ENCODE results near the gene CBL. TPM values are rescaled to one million over a fixed set of nuclear protein-coding genes. Genes with fewer than 3 reads are reported as not detected.

The CBL gene
- total RNA-seq, 2 experiments from 2014 or later, result 19.2 to 59.1 TPM

- peaks cover 12% of the 10 kb centered on the region for H3K4me1 ChIP-seq (ENCODE audit: insufficient read depth, low read length, poor library complexity, severe bottlenecking)
- ChIA-PET CTCF (ENCODE audit: unreplicated experiment) (no interaction called here), POLR2A (no interaction called here)
- no peaks in the 10 kb centered on the region for H3K79me2 ChIP-seq (ENCODE audit: insufficient read depth, low read depth, low read length)
- no peak overlapping the region for H3K4me2 ChIP-seq (ENCODE audit: low read length)
- H3K4me3 ChIP-seq (ENCODE audit: low read depth, low read length, poor library complexity, severe bottlenecking), result no peak overlapping the region
- no peak overlapping the region for H2AFZ ChIP-seq (ENCODE audit: low read length)
- no peak overlapping the region for H3K27ac ChIP-seq (ENCODE audit: low read depth, low read length, poor library complexity, severe bottlenecking)
- TF ChIP-seq EZH2phosphoT487 (IDR thresholded peaks at IDR 0.05; ENCODE audit: borderline replicate concordance, low read depth, low read length), result no peak
- TF ChIP-seq CTCF (conservative IDR thresholded peaks at IDR 0.05; ENCODE audit: low read length), result no peak
- no peaks in the 10 kb centered on the region for H3K9me3 ChIP-seq (ENCODE audit: low read length)
- H3K36me3 ChIP-seq (ENCODE audit: insufficient read depth, low read length), result no peaks in the 10 kb centered on the region
- intact Hi-C loops (cut with micrococcal nuclease; ENCODE audit: unreplicated experiment), result no loop called here
- DNase-seq (ENCODE audit: low spot score), result no peak
- BruUV-seq (replicated peaks), result no TSS peak
- no peaks in the 10 kb centered on the region for H4K20me1 ChIP-seq (ENCODE audit: insufficient read depth, low read length)
- H3K9me2 ChIP-seq (ENCODE audit: insufficient read depth, low read length), result no peaks in the 10 kb centered on the region
Measured at GRCh38 chr11:119343726-119344125, 137.6 kb downstream of the CBL start.

- Histone ChIP-seq H3K9me3 (ENCODE audit: low read length) (no peaks in the 10 kb centered on the region), H2AFZ (ENCODE audit: low read length) (no peak overlapping the region), H3K4me1 (ENCODE audit: insufficient read depth, low read length, poor library complexity, severe bottlenecking) (peaks cover 8% of the 10 kb centered on the region), H3K4me3 (ENCODE audit: low read depth, low read length, poor library complexity, severe bottlenecking) (no peak overlapping the region), H3K27ac (ENCODE audit: low read depth, low read length, poor library complexity, severe bottlenecking) (no peak overlapping the region), H3K4me2 (ENCODE audit: low read length) (no peak overlapping the region), H3K79me2 (ENCODE audit: insufficient read depth, low read depth, low read length) (no peaks in the 10 kb centered on the region), H4K20me1 (ENCODE audit: insufficient read depth, low read length) (no peaks in the 10 kb centered on the region), H3K36me3 (ENCODE audit: insufficient read depth, low read length) (no peaks in the 10 kb centered on the region), H3K9me2 (ENCODE audit: insufficient read depth, low read length) (no peaks in the 10 kb centered on the region)
- no TSS peak for BruUV-seq (replicated peaks)
- CTCF ChIA-PET (ENCODE audit: unreplicated experiment), result no interaction called here
- TF ChIP-seq CTCF (conservative IDR thresholded peaks at IDR 0.05; ENCODE audit: low read length) (no peak), EZH2phosphoT487 (IDR thresholded peaks at IDR 0.05; ENCODE audit: borderline replicate concordance, low read depth, low read length) (no peak)
- intact Hi-C loops (cut with micrococcal nuclease; ENCODE audit: unreplicated experiment), result no loop called here
- DNase-seq (ENCODE audit: low spot score), result no peak
- POLR2A ChIA-PET, result no interaction called here
Measured at GRCh38 chr11:119344291-119345010, 138.3 kb downstream of the CBL start.

GRCh38 chr11:119345685-119346084, 139.5 kb downstream of the CBL start:
- DNase-seq (ENCODE audit: low spot score), result no peak
- H3K9me3 ChIP-seq (ENCODE audit: low read length), result no peaks in the 10 kb centered on the region
- intact Hi-C loops (cut with micrococcal nuclease; ENCODE audit: unreplicated experiment), result no loop called here
- H4K20me1 ChIP-seq (ENCODE audit: insufficient read depth, low read length), result no peaks in the 10 kb centered on the region
- no peak overlapping the region for H3K27ac ChIP-seq (ENCODE audit: low read depth, low read length, poor library complexity, severe bottlenecking)
- no peak overlapping the region for H3K4me3 ChIP-seq (ENCODE audit: low read depth, low read length, poor library complexity, severe bottlenecking)
- no peaks in the 10 kb centered on the region for H3K36me3 ChIP-seq (ENCODE audit: insufficient read depth, low read length)
- no peak for TF ChIP-seq CTCF (conservative IDR thresholded peaks at IDR 0.05; ENCODE audit: low read length)
- no peak for TF ChIP-seq EZH2phosphoT487 (IDR thresholded peaks at IDR 0.05; ENCODE audit: borderline replicate concordance, low read depth, low read length)
- H2AFZ ChIP-seq (ENCODE audit: low read length), result no peak overlapping the region
- BruUV-seq (replicated peaks), result no TSS peak
- no peaks in the 10 kb centered on the region for H3K9me2 ChIP-seq (ENCODE audit: insufficient read depth, low read length)
- ChIA-PET CTCF (ENCODE audit: unreplicated experiment) (no interaction called here), POLR2A (no interaction called here)
- H3K4me2 ChIP-seq (ENCODE audit: low read length), result no peak overlapping the region
- peaks cover 8% of the 10 kb centered on the region for H3K4me1 ChIP-seq (ENCODE audit: insufficient read depth, low read length, poor library complexity, severe bottlenecking)
- H3K79me2 ChIP-seq (ENCODE audit: insufficient read depth, low read depth, low read length), result no peaks in the 10 kb centered on the region
